GM18867 (cell line): Measurements from ENCODE around the gene AKT1S1.

Experiments
- ATAC-seq: cut with Tn5 transposase; IDR thresholded peaks from one replicate; pipeline ENCODE4 v1.9.1; 2021; ENCODE audit warnings: mild to moderate bottlenecking, moderate library complexity; ENCODE audit not compliant: unreplicated experiment

The AKT1S1 gene

DNA sequence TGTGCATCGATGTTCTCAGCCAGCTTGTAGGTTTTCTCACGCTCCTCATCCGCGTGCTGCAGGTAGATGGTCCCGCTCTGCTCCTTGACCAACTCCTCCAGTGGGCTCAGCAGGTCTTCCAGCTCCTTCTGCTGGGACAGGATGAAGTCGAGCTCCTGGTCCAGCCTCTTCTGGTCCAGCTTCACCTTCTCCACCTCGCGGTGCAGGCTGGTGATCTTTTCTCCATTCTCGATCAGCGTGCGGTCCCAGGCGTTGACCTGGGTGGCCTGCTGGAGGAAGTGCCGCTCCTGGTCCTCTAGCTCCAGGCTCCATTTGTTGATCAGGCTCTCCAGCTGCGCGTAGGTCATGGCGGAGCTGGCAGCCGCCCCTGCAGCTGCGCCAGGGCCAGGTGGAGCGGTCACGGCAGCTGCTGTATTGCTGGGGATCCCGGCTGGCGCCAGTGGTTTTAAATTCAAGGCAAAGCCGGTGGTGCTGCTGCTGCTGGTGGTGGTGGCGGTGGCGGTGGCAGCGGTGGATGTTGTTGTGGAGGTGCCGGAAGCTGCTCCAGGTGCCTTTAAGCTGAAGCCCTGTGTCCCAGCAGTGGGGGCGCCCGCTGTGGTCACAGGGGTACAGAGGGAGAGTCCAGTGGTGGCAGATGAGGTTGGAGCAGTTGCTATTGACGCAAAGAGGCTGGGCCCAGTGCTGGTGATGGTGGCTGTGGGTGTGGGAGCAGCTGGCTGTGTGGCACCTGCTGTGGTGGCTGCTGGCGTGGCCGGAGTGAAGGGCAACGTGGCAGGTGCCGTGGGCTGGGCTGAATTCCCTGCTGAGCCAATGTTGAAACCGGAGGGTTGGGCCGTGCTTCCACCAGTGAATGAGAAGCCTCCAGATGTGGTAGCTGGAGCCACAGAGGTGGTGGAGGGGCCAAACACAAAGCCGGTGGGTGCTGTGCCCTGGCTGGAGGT, 31.6 kb upstream of the AKT1S1 start:
- ATAC-seq: no peak

DNA sequence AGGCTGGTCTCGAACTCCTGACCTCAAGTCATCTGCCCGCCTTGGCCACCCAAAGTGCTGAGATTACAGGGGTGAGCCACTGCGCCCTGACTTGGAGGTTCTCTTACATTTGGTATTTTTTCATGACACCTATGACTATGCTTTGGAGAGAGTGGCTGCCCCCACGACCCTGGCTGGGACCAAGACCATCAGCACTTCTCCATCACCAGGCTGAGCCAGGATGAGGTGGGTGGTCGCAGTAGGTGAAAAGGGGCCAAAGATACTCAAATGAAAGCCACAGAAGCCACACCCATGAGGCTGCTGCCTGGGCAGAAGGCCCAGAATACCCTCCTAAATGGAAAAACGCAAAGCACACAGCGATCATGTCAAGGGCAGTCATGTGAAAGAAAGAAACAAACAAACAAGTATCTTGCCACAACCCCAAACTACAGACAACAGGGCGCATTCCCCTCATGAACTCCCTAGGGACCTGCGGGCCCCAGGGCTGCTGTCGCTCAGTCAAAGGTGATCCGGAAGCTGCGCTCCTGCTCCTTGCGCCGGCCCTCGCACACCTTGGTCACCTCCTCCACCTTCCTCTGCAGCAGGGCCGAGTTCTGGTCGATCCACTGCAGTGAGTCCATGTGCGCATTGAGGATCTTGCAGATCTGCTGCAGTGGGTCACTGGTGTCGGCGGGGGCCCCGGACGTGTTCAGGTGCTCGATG, 30.7 kb upstream of the AKT1S1 start:
- peak; percentile 36 for ATAC-seq

DNA sequence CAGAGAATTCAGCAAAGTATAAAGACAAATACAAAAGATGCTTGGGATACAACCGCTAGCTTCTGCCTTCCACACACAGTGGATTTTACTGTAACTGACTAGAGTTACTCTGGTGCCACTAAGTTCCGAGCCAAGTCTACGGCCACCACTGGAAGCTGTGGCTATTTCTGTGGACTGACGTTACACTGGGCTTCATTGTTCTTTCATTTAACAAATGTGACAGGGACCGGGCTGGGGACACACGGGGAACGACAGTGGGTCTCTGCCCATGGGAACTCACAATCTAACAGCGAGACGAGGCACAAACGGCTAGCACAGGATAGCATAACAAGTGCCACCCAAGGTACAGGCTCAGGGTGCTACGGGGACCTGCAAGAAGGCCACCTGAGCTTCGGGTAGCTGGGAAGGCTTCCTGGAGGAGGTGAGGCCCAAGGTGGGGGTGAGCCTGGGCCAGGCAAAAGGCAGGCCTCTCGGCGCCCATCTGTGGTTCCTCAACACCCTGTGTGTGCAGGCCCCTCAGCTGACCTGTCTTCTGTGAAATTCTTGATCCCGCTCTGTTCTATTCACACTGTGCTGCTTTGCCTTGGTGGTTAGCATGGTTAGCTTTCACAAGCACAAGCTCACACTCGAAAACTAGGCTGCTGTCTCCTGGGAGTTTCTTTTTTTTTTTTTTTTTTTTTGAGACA, 29.9 kb upstream of the AKT1S1 start:
- peak; percentile 38 for ATAC-seq

DNA sequence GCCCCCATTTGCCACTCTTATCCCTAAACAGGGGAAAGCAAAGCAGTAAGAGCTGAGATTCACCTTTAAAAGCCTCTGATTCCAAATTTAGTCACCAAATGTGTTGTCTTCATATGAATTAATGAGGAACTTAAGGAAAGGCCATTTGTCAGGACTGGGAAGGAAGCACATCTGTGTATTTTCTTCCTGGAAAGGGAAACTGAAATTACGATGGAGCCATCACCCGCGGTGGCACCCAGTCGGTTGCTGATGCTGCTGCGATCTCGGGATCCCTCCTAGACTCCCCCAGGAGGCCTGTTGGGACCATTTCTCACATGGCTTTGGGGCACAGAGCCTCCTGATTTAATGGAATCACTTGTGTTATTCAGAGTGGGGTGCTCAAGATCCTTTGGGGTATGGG, 27.0 kb upstream of the AKT1S1 start:
- ATAC-seq: no peak

DNA sequence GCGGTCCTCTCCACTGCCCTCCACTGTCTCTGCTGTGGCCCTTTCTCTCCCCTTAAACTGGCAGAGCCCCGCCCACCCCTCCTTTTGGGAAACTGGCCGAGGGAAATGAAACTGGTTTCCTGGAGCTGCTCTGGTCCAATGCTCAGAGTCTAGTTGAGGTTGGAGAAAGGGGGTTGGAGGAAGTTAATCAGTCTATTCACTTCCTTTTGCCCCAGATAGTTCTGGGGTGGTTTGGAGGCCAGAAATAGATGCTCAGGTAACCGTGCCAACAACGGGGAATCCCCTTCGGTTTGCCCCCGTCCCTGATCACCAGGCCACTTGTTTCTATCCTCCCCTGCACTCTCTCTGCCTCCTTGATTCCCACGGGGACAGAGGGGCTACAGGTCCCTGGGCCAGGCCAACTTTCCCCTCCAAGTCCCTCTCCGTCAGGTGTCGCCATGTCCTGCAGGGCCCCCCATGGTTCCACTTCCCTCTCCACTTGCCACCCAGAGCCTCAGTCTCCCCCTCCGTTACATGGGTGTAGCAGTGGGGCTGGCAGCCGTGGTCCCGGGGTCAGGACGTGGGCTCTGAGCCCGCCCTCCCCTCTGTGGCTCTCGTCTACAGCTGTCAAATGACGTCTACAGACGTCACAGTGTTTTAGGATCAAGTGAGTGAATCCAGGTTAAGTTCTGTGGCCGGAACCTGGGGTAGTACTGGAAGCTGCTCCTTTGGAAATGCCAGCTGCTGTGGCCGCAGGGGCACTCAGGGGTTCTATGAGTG, 19.9 kb upstream of the AKT1S1 start, which contains the start of gene IL4I1:
IL4I1 (minus strand) TSS at position 25 of the 759 bp plus-strand sequence. CDS start 727 bp downstream, outside the sequence.
- peak; percentile 40 for ATAC-seq

DNA sequence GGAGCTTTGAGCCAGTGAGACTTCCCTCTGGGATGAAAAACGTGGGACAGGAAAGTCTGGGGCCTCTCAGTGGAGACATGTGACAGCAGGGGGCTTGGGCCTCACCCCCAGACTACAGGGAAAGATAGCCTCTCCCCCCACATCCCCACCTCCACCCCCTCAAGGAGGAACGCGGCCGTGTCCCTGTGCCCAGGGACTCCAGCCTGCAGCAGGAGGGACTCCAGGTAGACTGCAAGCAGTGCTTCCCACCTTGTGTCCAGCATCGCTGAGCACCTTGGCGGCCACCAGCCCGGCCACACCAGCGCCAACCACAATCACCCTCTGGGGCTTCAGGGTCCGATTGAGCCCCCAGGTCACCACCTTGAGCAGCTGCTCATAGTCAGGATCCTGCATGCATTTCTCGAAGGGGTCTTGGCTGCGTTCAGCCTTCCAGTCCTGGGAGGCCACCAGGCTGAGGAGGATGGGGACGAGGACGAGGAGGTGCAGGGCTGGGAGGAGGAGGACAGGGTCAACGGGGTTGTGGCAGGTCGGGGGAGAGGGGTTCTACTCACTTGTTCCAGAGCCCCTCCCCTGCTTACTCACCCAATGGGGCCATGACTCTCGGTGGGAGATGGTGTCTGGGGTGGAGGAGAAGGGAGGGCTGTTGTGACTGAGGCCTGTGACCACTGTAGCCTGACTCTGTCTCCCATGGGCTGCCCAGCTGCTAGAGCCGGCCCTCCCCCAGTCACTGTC, 18.6 kb upstream of the AKT1S1 start:
- no peak for ATAC-seq

DNA sequence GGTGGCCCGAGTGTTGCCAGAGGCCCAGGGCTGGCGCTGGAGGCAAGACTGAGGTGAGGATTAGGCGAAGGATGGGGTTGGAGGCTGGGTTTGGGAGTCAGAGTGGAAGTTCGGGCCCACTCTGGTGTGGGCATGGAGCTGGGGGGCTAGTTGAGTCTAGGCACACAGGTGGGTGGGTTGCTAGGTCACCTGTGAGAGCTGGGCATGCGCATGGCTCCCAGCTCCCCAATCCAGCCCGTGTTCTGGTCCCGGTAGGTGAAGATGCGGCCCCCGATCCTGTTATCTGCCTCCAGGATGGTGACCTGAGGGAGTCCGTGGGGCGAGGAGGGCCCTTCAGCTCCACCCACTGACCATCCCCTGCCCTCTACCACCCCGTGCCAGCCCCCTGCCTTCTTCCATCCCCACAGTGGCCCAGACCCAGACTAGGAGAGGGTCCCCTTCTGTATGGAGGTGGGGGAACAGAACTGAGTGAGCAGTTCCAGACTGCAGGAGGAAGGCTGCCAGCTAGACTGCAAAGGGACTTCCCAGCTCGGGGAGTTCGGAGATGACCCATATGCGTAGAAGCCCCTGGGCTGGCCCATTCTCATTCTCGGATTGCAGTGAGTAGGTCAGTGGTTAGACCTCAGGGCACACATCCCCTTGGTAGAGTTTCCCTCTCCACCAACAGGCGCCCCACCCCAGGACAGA, 17.9 kb upstream of the AKT1S1 start:
- peak; percentile 29 for ATAC-seq

DNA sequence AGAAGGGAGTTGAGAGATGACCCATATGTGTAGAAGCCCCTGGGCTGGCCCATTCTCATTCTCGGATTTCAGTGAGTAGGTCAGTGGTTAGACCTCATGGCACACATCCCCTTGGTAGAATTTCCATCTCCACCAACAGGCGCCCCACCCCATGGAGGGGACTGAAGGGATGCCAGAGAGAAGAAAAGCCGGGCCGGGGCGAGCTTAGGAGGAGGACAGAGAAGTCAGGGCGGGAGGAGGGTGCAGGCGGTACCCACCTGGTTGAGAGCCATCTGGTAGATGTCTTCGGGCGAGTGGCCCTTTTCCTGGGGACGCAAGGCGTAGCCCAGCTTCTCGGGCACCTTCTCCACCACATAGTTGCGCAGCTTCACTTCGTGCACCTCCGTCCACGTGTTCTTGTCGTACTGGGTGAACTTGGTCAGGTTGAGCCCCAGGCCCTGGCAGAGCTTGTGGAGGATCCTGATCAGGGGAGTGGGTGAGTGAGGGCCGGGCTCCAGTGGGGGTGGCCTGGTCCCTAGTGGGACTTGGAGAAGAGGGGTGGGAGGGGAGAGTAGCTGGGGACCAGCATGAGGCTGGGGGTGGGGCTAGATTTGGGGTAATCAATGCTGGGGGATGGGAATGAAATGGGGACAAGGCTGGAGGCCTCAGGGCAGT, 17.0 kb upstream of the AKT1S1 start:
- no peak for ATAC-seq

DNA sequence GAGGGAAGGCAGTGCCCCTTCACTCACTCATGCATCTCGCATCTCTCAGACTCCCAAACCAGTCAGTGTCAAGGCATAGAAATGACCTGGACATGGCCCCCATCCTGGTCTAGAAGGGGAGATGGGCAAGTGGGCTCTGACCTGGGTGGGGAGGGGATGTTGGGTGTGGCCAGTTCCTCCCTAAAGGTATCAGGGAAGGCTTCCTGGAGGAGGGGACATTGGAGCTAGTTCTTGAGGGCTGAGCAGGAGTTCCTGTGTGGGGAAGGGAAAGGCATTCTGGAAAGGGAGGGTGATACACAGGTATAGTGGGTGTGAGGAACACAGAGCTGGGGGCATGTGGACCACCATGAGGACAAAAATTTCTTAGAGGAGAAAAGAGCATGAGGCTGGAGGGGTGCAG, 15.6 kb upstream of the AKT1S1 start:
- no peak for ATAC-seq

DNA sequence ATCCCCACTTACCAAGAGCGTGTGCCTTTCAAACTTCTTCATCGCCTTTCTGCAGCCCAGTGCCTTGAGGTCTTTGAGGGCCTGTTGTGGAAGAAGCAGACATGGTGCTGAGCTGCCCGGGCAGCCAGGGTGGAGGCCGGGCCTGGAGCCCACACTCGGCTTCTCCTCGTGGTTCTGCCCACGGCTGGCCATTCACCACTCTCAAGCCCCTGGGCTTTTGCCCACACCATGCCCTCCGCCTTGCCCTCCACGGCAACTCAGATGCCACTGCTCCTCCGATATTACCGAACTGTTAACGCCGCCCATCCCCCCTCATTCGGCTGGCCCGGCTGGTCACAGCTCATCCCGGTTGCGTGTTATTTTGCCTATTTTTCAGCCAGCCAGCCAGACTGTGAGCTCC, 14.2 kb upstream of the AKT1S1 start:
- no peak for ATAC-seq

DNA sequence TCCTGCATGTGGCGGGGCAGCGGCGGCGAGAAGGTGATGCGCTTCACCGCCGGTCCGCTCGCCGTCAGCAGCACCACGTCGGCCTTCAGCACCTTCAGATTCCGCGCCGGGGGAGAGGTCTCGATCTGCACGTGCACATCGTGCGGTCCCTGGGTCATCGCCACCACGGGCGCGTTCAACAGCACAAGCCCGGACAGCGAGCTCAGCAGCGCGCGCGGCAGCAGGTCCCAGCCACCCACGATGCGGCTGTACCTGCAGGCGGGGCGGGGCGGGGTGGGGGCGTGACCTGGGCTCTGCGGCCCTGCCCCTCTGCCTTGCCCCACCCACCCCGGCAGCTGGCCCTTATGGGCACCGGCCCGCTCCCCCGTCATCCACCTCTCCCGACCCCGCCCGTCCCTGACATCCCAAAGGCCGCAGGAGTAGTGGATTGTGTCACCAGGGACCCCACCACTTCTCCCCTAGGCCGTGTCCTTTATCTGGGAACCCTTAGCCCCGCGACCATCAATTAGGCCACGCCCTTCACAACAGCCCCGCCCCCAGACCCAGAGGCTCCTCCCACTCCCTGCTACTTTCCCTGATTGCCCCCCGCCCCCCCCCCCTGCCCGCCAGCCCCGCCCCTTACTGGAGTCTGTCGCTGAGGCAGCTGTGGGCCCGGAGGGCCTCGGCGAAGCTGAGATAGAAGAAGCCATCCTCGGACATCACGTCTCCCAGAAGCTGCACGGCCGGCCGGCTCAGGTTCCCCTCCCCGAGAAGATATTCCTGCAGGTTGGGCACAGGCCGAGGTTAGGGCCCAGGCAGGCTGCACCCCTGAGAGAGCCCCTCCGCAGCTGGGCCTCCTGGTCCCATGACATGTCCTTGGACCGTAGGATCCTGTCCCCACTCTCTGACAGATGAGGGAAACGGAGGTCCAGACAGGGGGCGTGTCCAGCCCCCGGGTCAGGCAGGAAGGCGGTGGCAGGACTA, 13.5 kb upstream of the AKT1S1 start:
- no peak for ATAC-seq

DNA sequence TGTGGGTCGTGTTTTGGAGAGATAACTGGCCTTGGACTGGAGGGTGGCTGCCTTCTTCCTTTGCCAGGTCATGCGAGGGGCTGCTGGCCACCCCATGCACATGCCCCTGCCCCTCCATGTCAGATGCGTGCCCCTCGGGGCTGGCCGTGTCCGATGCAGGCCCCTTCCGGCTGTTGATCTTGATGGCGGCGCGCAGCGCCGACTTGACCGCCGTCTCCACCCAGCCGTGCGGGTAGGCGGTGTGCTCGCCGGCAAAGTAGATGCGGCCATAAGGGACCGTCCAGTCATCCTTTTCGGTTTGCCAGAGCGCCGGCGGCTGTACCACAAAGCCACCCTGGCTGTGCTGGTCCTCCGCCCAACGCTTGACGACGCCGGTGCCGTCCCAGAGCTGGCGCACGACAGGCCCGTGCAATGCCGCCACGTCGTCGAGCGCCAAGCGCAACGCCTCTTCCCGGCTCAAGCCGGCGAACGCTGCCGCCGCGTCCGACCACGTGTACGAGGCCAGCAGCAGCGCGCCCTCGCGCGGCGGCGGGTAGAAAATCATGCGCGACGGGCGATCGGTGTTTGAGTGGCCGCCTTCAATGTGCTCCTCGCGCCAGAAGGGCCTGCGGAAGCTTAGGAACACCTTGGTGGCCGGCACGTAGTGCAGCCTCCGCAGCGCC, 12.7 kb upstream of the AKT1S1 start:
- no peak for ATAC-seq

DNA sequence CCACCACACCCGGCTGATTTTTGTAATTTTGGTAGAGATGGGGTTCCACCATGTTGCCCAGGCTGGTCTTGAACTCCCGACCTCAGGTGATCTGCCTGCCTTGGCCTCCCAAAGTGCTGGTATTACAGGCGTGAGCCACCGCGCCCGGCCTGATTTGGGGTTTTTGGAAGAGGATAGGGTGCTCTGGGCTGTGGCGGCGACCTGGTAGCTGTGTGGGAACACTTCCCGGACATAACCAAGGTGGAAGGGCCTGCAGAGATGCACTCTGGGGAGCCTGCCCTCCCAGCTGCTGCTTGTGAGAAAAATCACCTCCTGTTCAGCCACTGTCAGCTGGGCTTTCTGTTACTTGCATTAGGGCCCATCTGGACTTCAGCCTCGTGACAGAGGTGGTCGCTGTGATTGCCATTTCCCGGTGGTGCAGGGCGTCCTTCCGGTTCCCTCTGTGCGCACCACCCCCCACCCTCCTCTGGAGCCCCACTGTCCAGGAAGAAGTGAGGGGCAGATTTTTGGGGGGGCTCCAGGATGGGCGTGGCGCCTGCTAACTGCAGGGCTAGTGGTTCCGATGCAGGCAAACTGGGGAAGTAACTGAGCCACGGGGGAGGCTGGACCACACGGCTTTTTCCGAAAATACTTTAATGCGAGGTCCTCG, 12.0 kb upstream of the AKT1S1 start:
- no peak for ATAC-seq

DNA sequence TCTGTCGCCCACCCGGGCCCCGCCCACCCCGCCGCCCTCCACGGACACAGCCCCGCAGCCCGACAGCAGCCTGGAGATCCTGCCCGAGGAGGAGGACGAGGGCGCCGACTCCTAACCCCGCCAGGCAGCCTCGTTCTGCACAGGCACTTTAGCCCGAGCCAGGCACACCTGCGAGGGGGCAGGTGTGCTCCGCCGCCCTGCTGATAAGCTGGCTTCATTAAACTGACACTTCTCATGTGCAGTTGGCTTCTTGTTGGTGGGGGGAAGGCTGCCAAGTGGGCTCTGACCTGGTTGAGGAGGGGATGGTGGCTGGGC, 11.3 kb upstream of the AKT1S1 start:
- no peak for ATAC-seq

DNA sequence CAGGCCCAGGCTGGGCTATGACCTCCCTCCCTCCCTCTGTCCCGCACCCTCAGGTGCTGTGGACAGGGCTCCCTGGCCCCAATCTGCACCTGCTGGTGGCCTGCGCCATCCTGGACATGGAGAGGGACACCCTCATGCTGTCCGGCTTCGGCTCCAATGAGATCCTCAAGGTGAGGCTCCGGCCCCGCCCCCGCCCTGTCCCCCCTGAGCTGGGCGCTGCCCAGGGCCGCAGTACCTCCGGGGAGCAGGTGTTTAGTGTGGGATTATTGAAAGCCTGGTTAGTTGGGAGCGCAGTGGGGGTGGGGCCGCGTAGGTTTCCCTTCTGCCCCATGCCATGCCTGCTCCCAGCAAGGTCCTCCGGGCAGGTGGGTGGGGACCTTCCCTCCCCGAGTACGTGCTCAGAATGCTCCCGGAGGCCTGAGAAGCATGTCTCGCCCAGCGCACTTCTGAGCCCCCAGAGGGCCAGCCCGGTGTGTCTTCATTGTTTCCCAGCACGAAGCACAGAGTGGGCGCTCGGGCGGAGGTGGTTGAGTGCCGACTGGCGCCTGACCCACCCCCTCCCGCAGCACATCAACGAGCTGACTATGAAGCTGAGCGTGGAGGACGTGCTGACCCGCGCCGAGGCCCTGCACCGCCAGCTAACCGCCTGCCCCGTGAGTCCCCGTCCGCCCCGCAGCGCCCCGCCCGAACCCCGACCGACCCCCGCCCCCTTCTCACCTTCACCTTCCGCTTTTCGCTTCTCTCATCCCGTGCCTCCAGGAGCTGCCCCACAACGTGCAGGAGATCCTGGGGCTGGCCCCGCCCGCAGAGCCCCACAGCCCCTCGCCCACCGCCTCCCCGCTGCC, 10.7 kb upstream of the AKT1S1 start:
- no peak for ATAC-seq

DNA sequence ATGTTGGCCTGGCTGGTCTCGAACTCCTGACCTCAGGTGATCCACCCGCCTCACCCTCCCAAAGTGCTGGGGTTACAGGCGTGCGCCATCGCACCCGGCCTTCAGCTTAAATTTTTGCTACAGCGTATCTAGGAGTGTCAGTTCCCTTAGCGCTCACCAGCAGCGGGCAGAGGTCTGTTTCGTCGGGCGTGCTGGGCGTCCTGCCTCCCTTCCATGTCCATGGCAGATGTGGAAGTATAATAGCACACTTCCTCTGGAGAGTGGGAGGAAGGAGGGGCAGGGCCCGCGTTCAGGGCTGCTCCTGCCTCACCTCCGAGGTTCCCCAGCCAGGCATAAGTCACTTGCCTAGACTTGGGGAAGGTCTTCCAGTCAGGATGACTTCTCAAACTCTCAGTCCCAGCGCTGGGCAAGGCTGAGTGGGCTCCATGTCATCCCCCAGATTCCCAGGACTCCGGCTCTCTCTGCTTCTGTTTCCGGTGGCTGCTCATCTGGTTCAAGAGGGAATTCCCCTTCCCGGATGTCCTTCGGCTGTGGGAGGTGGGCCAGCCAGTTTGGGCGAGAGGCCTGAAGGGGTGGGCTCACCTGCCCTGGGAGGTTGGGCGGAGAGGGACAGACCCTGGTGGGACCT, 10.0 kb upstream of the AKT1S1 start:
- no peak for ATAC-seq
